Heart left ventricle (tissue), 16 donors: ENCODE data around the gene OXLD1. TPM values are rescaled to one million over a fixed set of nuclear protein-coding genes. Genes with fewer than 3 reads are reported as not detected.
"Not testable (repeated sequence)": the region's sequence is repeated elsewhere in the genome, so short reads cannot be mapped to it uniquely, and the experiment has no call there.

Source experiments
- ATAC-seq, 4 donors: fragments of 200-7000 bp; cut with Tn5 transposase; one replicate each; pipeline ENCODE4 v1.9.1; 2020 to 2022; ENCODE audit warnings: moderate library complexity in 4 of 4, mild to moderate bottlenecking in 3 of 4, moderate number of reproducible peaks in 1 of 4
- DNase-seq, 5 donors: peaks; one replicate each; pipeline ENCODE4 v3.0.0-alpha.2; 2020
- H3K27ac ChIP-seq, 12 donors: fragments of 200-600 bp; sonication (generic) in 4 of 12; one replicate each; pipeline versions ENCODE4 v1.5.0 to v1.8.0; 2016 to 2022; ENCODE audit warnings: mild to moderate bottlenecking in 2 of 12
- H3K27me3 ChIP-seq, 9 donors: fragments of 200-600 bp; sonication (generic) in 2 of 9; one replicate each; pipeline versions ENCODE4 v1.5.1 to v1.8.0; 2016 to 2022; ENCODE audit warnings: mild to moderate bottlenecking in 3 of 9
- H3K36me3 ChIP-seq, 9 donors: fragments of 200-600 bp; sonication (generic) in 2 of 9; one replicate each; pipeline versions ENCODE4 v1.5.0 to v1.8.0; 2018 to 2022; ENCODE audit warnings: mild to moderate bottlenecking in 2 of 9
- H3K4me1 ChIP-seq, 12 donors: fragments of 200-600 bp; sonication (generic) in 4 of 12; one replicate each; pipeline versions ENCODE4 v1.5.0 to v1.8.0; 2016 to 2022; ENCODE audit warnings: mild to moderate bottlenecking in 3 of 12
- H3K4me3 ChIP-seq, 12 donors: fragments of 200-600 bp; sonication (generic) in 4 of 12; one replicate each; pipeline versions ENCODE4 v1.5.0 to v1.8.0; 2017 to 2022; ENCODE audit warnings: mild to moderate bottlenecking in 9 of 12, moderate library complexity in 4 of 12
- H3K9me3 ChIP-seq, 12 donors: fragments of 200-600 bp; sonication (generic) in 4 of 12; one replicate each; pipeline versions ENCODE4 v1.5.0 to v1.8.0; 2016 to 2022; ENCODE audit warnings: mild to moderate bottlenecking in 1 of 12
- CTCF ChIP-seq, 12 donors: fragments of 200-600 bp; sonication (generic) in 4 of 12; IDR thresholded peaks; one replicate each; pipeline versions ENCODE4 v1.5.0 to v1.8.0; 2018 to 2022; ENCODE audit warnings: antibody characterized with exemption in 12 of 12, mild to moderate bottlenecking in 5 of 12
- POLR2A ChIP-seq, 2 donors: fragments of 450-650 bp; IDR thresholded peaks; one replicate each; pipeline ENCODE4 v1.6.1; 2017; ENCODE audit warnings: antibody characterized with exemption in 2 of 2, mild to moderate bottlenecking in 2 of 2, moderate library complexity in 2 of 2
- WGBS, 4 donors: extraction: QIAGEN DNeasy Blood & Tissue Kit in 2 of 4; methylation state at CpG; one replicate each; pipeline versions ENCODE4 v1.1.5 to v1.1.7; 2013 to 2018; 5-methylcytosine and 5-hydroxymethylcytosine counted together
- intact Hi-C, 10 donors: fragments of 100-400 bp; cut with DNase I; formaldehyde crosslinking; loops; one replicate each; pipeline versions ENCODE4 v1.11.1 to v1.14.2; 2022
- polyA plus RNA-seq, 2 donors: library from polyadenylated mRNA; stranded (reverse); fragments of 200-250 nt; gene quantifications; one replicate each; pipeline ENCODE4 v1.2.3, GENCODE V29; 2013
- total RNA-seq, 9 donors: library from RNA; depleted of rRNA in 2 of 9; stranded (reverse); fragments of >200 nt in 2 of 9; fragmentation: NEBNext Ultra II Directional in 3 of 9; extraction: Animal tissue kit (Norgen Biotek cat#: 25700) in 3 of 9; gene quantifications; one replicate each; pipeline versions ENCODE4 v1.1.0 to v1.2.4, GENCODE V29; 2016 to 2023
- donor health status: ischemic (EF 13 %, LVEDD 7.1; RV severe dilation, severe dysfunction).
- donor health status: healthy with polysubstance abuse.
- donor health status: DM: no; HTN: yes; CAD: no.
- donor health status: DM: no; HTN: no; CAD: no.
- donor health status: ischemic (EF 25% LVEDD 6.9; RV normal size, moderate dysfunction).
- donor health status: ischemic (EF 25% LVEDD 5.7; RV mildly dilated, moderate dysfunction).
- donor health status: healthy.
- donor health status: DM: yes; HTN: yes; CAD: no.
- donor health status: ischemic (EF 35%, LVEDD 5.7; RV mildly dilated, moderate dysfunction).
- donor health status: nonischemic (EF 11% LVEDD 7.7; RV severe dilation, severe dysfunction).
- donor health status: DM: yes; HTN: yes; CAD: no.
- donor health status: PGD.
- donor health status: ischemic (EF 29% LVEDD 5.4; RV normal size, mild dysfunction).
- donor health status: nonischemic (EF 23%, LVEDD 6.1; RV moderate dilation, normal function).

OXLD1 gene
- total and polyA plus RNA-seq, 11 donors: 16.9 to 42.9 (median 22.1) TPM

- Histone ChIP-seq H3K4me1 (peaks cover 0 to 12% (median 0%) of the 10 kb centered on the region in 12 donors), H3K36me3 (peaks cover 0 to 49% (median 35%) of the 10 kb centered on the region in 9 donors)
- intact Hi-C loops: loop anchor here in 1 of 10 donors (2.0 kb wide), 1 partner anchor 35 kb away; no protein-coding TSS in a partner anchor
- not testable (repeated sequence) for ATAC-seq, H3K27ac ChIP-seq, H3K9me3 ChIP-seq, H3K27me3 ChIP-seq, H3K4me3 ChIP-seq, DNase-seq
- WGBS, 4 donors: 34 to 43% (median 40%) methylated on average over 18 of the region's 18 CpGs
- peak; percentile 34 to 66 (median 58) for TF ChIP-seq CTCF (IDR thresholded peaks at IDR 0.05)
Observed at GRCh38 chr17:81675515-81676221, 9.3 kb upstream of the OXLD1 start.

- no peak overlapping the region for H3K27ac ChIP-seq
- ATAC-seq (no peak), DNase-seq (no peak)
- no peak for TF ChIP-seq CTCF (IDR thresholded peaks at IDR 0.05)
- TF ChIP-seq POLR2A (IDR thresholded peaks at IDR 0.05): no peak
- H3K4me3 ChIP-seq: no peak overlapping the region
- no peaks in the 10 kb centered on the region for H3K9me3 ChIP-seq
- H3K36me3 ChIP-seq: peaks cover 0 to 64% (median 47%) of the 10 kb centered on the region in 9 donors
- intact Hi-C loops: no loop called here
- peaks cover 0 to 4% (median 0%) of the 10 kb centered on the region in 12 donors for H3K4me1 ChIP-seq
- no peaks in the 10 kb centered on the region for H3K27me3 ChIP-seq
- WGBS, 4 donors: 83 to 88% (median 84%) methylated on average over 17 to 18 of the region's 18 CpGs
Observed at GRCh38 chr17:81673561-81674258, 7.3 kb upstream of the OXLD1 start.

GRCh38 chr17:81672954-81673353 is 6.5 kb upstream of the OXLD1 start:
- no peak for DNase-seq
- H3K36me3 ChIP-seq: peaks cover 0 to 65% (median 50%) of the 10 kb centered on the region in 9 donors
- no peaks in the 10 kb centered on the region for H3K27me3 ChIP-seq

More at GRCh38 chr17:81672954-81673353, 6.5 kb upstream of the OXLD1 start:
- Histone ChIP-seq H3K4me1 (peaks cover 0 to 7% (median 0%) of the 10 kb centered on the region in 12 donors), H3K27ac (no peak overlapping the region), H3K4me3 (no peak overlapping the region), H3K9me3 (no peaks in the 10 kb centered on the region)
- TF ChIP-seq CTCF (IDR thresholded peaks at IDR 0.05) (no peak), POLR2A (IDR thresholded peaks at IDR 0.05) (no peak)
- intact Hi-C loops: no loop called here
- ATAC-seq: no peak
- 89 to 93% (median 92%) methylated on average over 15 to 16 of the region's 16 CpGs for WGBS, 4 donors
